Lower leg skin (tissue), 4 donors: ENCODE data around the gene RPS6KA4. TPM values are rescaled to one million over a fixed set of nuclear protein-coding genes. Genes with fewer than 3 reads are reported as not detected.

Source experiments
- DNase-seq, 2 donors: peaks; one replicate each; pipeline ENCODE4 v3.0.0-alpha.2; 2019; ENCODE audit warnings: low spot score in 2 of 2
- H3K4me3 ChIP-seq: fragments of 200-600 bp; sonication (generic); 2 replicates; pipeline ENCODE4 v1.5.1; 2017; ENCODE audit warnings: mild to moderate bottlenecking, low read depth; ENCODE audit not compliant: poor library complexity, severe bottlenecking
- CTCF ChIP-seq, 3 donors: fragments of 450-650 bp; IDR thresholded peaks; one replicate each; pipeline ENCODE4 v1.5.1; 2016; ENCODE audit warnings: antibody characterized with exemption in 3 of 3, mild to moderate bottlenecking in 3 of 3, moderate library complexity in 2 of 3
- POLR2A ChIP-seq, 2 donors: fragments of 450-650 bp; IDR thresholded peaks; one replicate each; pipeline ENCODE4 v1.6.1; 2016 to 2017; ENCODE audit warnings: antibody characterized with exemption in 2 of 2, mild to moderate bottlenecking in 1 of 2, moderate library complexity in 1 of 2
- WGBS, 2 donors: methylation state at CpG; one replicate each; pipeline ENCODE4 v1.1.5; 2018; 5-methylcytosine and 5-hydroxymethylcytosine counted together
- intact Hi-C: fragments of 100-400 bp; cut with DNase I; formaldehyde crosslinking; loops from one replicate; pipeline ENCODE4 v1.15.0; 2023; ENCODE audit warnings: low total_unique reads
- microRNA counts, 2 donors: library from miRNA; unstranded; fragments of <30 nt; microRNA quantifications; one replicate each; lab custom pipeline; 2016
- microRNA-seq, 2 donors: library from miRNA; unstranded; fragments of <30 nt; microRNA quantifications; one replicate each; pipeline ENCODE4, GENCODE V29; 2016; ENCODE audit warnings: borderline replicate concordance in 2 of 2, borderline number of aligned reads in 1 of 2
- total RNA-seq, 4 donors: library from RNA; depleted of rRNA; stranded (reverse); fragments of >200 nt; gene quantifications; one replicate each; pipeline ENCODE4 v1.1.0, GENCODE V29; 2016

Gene RPS6KA4
- total RNA-seq, 4 donors from 2014 or later, result 39.4 to 77.4 (median 49.2) TPM

- intact Hi-C loops, result no loop called here
- WGBS, 2 donors, result 93% methylated on average over 11 of the region's 11 CpGs
- no peak overlapping the region for H3K4me3 ChIP-seq
- no peak for DNase-seq
- TF ChIP-seq POLR2A (IDR thresholded peaks at IDR 0.05), result no peak
- no peak for TF ChIP-seq CTCF (IDR thresholded peaks at IDR 0.05)
Measured at GRCh38 chr11:64419257-64419790, 60.4 kb downstream of the RPS6KA4 start.

DNA sequence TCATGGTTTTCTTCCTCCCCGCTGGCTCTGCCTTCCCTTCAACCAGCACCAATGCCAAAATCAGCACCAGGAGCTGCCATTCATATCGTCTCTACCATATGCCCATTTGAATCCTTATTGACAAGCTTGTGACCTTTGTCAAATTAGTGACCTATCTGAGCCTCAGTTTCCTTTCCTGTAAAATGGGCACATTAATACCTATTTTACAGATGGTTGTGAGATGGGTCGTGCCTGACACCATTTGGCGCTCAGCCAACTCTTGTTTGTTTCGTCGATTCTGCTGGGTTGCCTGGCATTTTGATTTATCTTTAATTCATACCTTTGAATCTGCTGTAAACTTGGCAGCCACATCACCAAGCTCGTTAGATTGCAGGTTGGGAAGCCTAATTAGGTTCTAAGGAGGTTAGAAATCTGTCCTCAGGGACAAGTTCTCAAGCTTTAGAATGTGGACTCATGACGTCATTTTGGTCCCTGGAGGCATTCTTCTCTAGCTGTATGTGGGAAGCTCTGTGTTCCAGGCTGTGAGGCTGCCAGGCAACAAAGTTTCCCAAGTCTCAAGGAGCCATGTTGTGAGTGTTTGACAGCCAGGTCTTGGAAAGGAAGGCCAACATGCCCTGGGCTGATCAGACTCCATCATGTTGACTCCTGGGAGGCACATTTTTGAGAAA lies 61.0 kb downstream of the RPS6KA4 start:
- intact Hi-C loops, result no loop called here
- DNase-seq, result no peak
- 56 to 60% methylated on average over 8 of the region's 8 CpGs for WGBS, 2 donors
- TF ChIP-seq POLR2A (IDR thresholded peaks at IDR 0.05) (no peak), CTCF (IDR thresholded peaks at IDR 0.05) (no peak)
- no peak overlapping the region for H3K4me3 ChIP-seq

MicroRNAs encoded within 50 kb of the gene (microRNA counts, 767-probe panel; counts per million panel counts)
- microRNA hsa-miR-1237 (lab: Ali Mortazavi, UCI), result 0 to 358 counts per million in 2 donors

Small RNA genes lying within 50 kb of the gene (microRNA-seq; reads per million reads assigned to microRNA genes)
- gene MIR1237 (0 to 2.7 reads per million in 2 donors), gene MIR7155 (0 to 0.57 reads per million in 2 donors)

Other genes starting within 250 kb of the RPS6KA4 start
- 10 to 100 TPM; 44.8 to 74.8 (median 55.6) TPM for gene MACROD1, start 193.0 kb upstream of the RPS6KA4 start, total RNA-seq
- 10 to 100 TPM; 67.5 to 86.0 (median 78.3) TPM for gene STIP1, start 173.0 kb upstream of the RPS6KA4 start, total RNA-seq
- 10 to 100 TPM in 2 of 4 donors, 1 to 10 TPM in 2; 5.1 to 10.5 (median 8.9) TPM for gene FERMT3, start 152.4 kb upstream of the RPS6KA4 start, total RNA-seq
- gene TRPT1, start 133.0 kb upstream of the RPS6KA4 start, total RNA-seq, result 10 to 100 TPM; 36.9 to 66.6 (median 44.1) TPM
- gene NUDT22, start 132.9 kb upstream of the RPS6KA4 start, total RNA-seq, result 10 to 100 TPM; 44.7 to 75.6 (median 68.3) TPM
- 10 to 100 TPM; 19.2 to 37.6 (median 30.8) TPM for gene DNAJC4, start 128.6 kb upstream of the RPS6KA4 start, total RNA-seq
- 10 to 100 TPM; 45.9 to 71.2 (median 65.6) TPM for gene VEGFB, start 124.6 kb upstream of the RPS6KA4 start, total RNA-seq
- gene FKBP2, start 118.1 kb upstream of the RPS6KA4 start, total RNA-seq, result 10 to 100 TPM; 47.7 to 70.3 (median 56.4) TPM
- 100 to 1,000 TPM; 178 to 230 (median 203) TPM for gene PPP1R14B, start 112.2 kb upstream of the RPS6KA4 start, total RNA-seq
- 10 to 100 TPM; 30.5 to 38.4 (median 37.4) TPM for gene PLCB3, start 107.6 kb upstream of the RPS6KA4 start, total RNA-seq
- gene BAD, start 74.5 kb upstream of the RPS6KA4 start, total RNA-seq, result 10 to 100 TPM; 65.9 to 99.7 (median 89.4) TPM
- gene GPR137, start 73.3 kb upstream of the RPS6KA4 start, total RNA-seq, result 10 to 100 TPM; 12.2 to 31.6 (median 30.4) TPM
- not detected for gene KCNK4, start 67.9 kb upstream of the RPS6KA4 start, total RNA-seq
- gene CATSPERZ, start 58.8 kb upstream of the RPS6KA4 start, total RNA-seq, result not detected
- gene ESRRA, start 53.6 kb upstream of the RPS6KA4 start, total RNA-seq, result 100 to 1,000 TPM in 2 of 4 donors, 10 to 100 TPM in 2; 49.2 to 108 (median 79.3) TPM
- 100 to 1,000 TPM; 199 to 356 (median 255) TPM for gene TRMT112, start 41.6 kb upstream of the RPS6KA4 start, total RNA-seq
- gene PRDX5, start 41.0 kb upstream of the RPS6KA4 start, total RNA-seq, result 100 to 1,000 TPM; 170 to 284 (median 215) TPM
- 1 to 10 TPM; 2.6 to 9.5 (median 4.8) TPM for gene CCDC88B, start 19.0 kb upstream of the RPS6KA4 start, total RNA-seq
- under 1 TPM in 1 of 4 donors, not detected in 3; 0.13 TPM for gene SLC22A11, start 196.8 kb downstream of the RPS6KA4 start, total RNA-seq
- not detected for gene SLC22A12, start 232.1 kb downstream of the RPS6KA4 start, total RNA-seq